ENCODE data around the gene GOSR2. TPM values are rescaled to one million over a fixed set of nuclear protein-coding genes. Genes with fewer than 3 reads are reported as not detected.

Gene GOSR2
- total RNA-seq, 2 experiments from 2014 or later: 53.2 to 56.3 TPM

GRCh38 chr17:46925185-46925868 is 2.4 kb downstream of the GOSR2 start:
- no peaks in the 10 kb centered on the region for H3K9me3 Mint-ChIP-seq
- no peak for DNase-seq
- H3K4me1 Mint-ChIP-seq: peaks cover 63% of the 10 kb centered on the region
- peak overlapping the region; percentile 8 for H3K4me3 Mint-ChIP-seq
- H3K36me3 Mint-ChIP-seq (ENCODE audit: low read depth): peaks cover 25% of the 10 kb centered on the region
- no peaks in the 10 kb centered on the region for H3K27me3 Mint-ChIP-seq
- CTCF ChIA-PET: interaction anchor here (0.9 to 1.1 kb wide), 2 partner anchors 16 to 17 kb away, joined by 3 to 4 read pairs; no protein-coding TSS in a partner anchor
- peak overlapping the region; percentile 31 for H3K27ac Mint-ChIP-seq
- POLR2A ChIA-PET: no interaction called here

GRCh38 chr17:46928467-46929261 is 5.7 kb downstream of the GOSR2 start:
- peaks cover 53% of the 10 kb centered on the region for H3K4me1 Mint-ChIP-seq
- no peak overlapping the region for H3K27ac Mint-ChIP-seq
- POLR2A ChIA-PET: no interaction called here

DNA sequence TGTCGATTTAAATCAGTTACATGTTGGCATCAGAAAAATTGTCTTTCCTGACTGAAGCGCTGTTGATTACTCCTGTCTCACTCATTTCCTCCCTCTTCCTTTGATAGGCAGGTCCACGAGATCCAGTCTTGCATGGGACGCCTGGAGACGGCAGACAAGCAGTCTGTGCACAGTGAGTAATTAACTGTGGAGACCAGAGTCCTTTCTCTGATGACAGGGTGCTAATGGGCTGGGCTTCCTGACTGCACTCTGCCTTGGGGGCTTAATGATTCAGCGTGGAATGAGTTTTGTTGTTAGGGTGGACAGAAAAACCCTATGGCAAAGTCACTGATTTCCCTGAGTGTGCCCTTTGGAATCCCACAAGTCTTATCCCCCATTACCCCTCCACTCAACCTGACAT is 6.5 kb downstream of the GOSR2 start:
- Mint-ChIP-seq H3K27me3 (no peaks in the 10 kb centered on the region), H3K36me3 (ENCODE audit: low read depth) (peaks cover 61% of the 10 kb centered on the region), H3K4me3 (no peak overlapping the region), H3K9me3 (no peaks in the 10 kb centered on the region), H3K4me1 (peaks cover 46% of the 10 kb centered on the region), H3K27ac (no peak overlapping the region)
- POLR2A ChIA-PET: no interaction called here
- CTCF ChIA-PET: no interaction called here
- DNase-seq: no peak

More at GRCh38 chr17:46928467-46929261, 5.7 kb downstream of the GOSR2 start:
- DNase-seq: no peak
- H3K27me3 Mint-ChIP-seq: no peaks in the 10 kb centered on the region
- CTCF ChIA-PET: no interaction called here
- no peak overlapping the region for H3K4me3 Mint-ChIP-seq
- peaks cover 54% of the 10 kb centered on the region for H3K36me3 Mint-ChIP-seq (ENCODE audit: low read depth)
- no peaks in the 10 kb centered on the region for H3K9me3 Mint-ChIP-seq

- peaks cover 68% of the 10 kb centered on the region for H3K36me3 Mint-ChIP-seq (ENCODE audit: low read depth)
Observed at GRCh38 chr17:46930051-46930450, 7.1 kb downstream of the GOSR2 start.

DNA sequence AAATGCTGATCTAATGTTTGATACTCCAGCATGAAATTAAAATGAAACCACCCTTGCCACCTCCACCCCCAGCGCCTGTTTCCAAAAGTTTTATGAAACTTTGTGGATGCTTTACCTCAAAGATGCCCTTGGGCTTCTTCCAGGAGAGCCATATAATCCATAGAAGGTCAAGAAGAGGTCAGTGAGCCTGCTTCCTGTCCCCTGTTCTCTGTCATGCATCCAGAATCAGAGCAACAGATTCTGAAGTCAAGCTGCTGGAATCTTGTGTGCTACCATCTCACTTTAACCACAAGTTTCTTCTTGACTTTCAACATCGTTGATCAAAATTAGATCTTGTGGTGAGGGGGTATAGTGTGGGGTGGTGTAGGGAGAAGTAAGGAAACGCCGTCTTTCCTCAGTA is 8.6 kb downstream of the GOSR2 start:
- Mint-ChIP-seq H3K27ac (no peak overlapping the region), H3K4me3 (no peak overlapping the region), H3K27me3 (no peaks in the 10 kb centered on the region), H3K9me3 (no peaks in the 10 kb centered on the region), H3K4me1 (peaks cover 27% of the 10 kb centered on the region), H3K36me3 (ENCODE audit: low read depth) (peaks cover 72% of the 10 kb centered on the region)
- POLR2A ChIA-PET: no interaction called here
- CTCF ChIA-PET: no interaction called here
- DNase-seq: no peak

More at GRCh38 chr17:46930051-46930450, 7.1 kb downstream of the GOSR2 start:
- peaks cover 40% of the 10 kb centered on the region for H3K4me1 Mint-ChIP-seq
- ChIA-PET CTCF (interaction anchor here (1.4 kb wide), 1 partner anchor 10 kb away, joined by 6 read pairs; no protein-coding TSS in a partner anchor), POLR2A (no interaction called here)
- H3K4me3 Mint-ChIP-seq: no peak overlapping the region
- H3K27ac Mint-ChIP-seq: no peak overlapping the region
- no peaks in the 10 kb centered on the region for H3K9me3 Mint-ChIP-seq
- H3K27me3 Mint-ChIP-seq: no peaks in the 10 kb centered on the region
- DNase-seq: no peak

DNA sequence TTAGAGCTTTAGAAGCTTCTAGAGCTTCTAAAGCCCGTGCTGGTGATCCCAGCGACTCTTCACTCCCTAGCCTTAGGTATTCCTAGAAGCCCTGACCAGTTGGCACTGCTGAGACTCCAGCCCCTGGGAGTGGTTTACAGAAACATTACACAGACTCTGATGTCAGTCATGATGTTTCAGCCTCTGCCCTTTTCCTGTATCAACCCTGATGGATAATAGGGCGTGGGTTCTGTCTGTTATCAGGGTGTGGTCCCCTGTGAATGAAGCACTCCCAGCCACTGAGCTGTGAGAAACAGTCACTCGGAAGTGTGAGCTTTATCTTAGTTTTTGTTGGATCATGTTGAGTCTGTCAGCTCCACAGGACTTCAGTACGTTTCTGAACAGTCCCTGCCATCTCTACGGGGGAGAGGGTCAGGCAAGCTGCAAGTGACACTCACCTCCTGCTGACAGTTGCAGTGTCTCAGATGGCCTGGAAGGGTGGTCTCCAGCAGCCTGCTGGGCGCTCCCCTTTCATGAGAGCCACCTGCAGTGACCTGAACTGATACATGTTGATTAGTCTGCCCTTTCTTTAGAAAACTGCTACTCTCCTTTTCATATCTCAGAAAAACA is 12.8 kb downstream of the GOSR2 start:
- H3K9me3 Mint-ChIP-seq: no peaks in the 10 kb centered on the region
- DNase-seq: no peak
- no peaks in the 10 kb centered on the region for H3K27me3 Mint-ChIP-seq
- H3K27ac Mint-ChIP-seq: no peak overlapping the region
- peaks cover 3% of the 10 kb centered on the region for H3K4me1 Mint-ChIP-seq
- no peak overlapping the region for H3K4me3 Mint-ChIP-seq
- peaks cover 88% of the 10 kb centered on the region for H3K36me3 Mint-ChIP-seq (ENCODE audit: low read depth)
- CTCF ChIA-PET: no interaction called here
- POLR2A ChIA-PET: no interaction called here

DNA sequence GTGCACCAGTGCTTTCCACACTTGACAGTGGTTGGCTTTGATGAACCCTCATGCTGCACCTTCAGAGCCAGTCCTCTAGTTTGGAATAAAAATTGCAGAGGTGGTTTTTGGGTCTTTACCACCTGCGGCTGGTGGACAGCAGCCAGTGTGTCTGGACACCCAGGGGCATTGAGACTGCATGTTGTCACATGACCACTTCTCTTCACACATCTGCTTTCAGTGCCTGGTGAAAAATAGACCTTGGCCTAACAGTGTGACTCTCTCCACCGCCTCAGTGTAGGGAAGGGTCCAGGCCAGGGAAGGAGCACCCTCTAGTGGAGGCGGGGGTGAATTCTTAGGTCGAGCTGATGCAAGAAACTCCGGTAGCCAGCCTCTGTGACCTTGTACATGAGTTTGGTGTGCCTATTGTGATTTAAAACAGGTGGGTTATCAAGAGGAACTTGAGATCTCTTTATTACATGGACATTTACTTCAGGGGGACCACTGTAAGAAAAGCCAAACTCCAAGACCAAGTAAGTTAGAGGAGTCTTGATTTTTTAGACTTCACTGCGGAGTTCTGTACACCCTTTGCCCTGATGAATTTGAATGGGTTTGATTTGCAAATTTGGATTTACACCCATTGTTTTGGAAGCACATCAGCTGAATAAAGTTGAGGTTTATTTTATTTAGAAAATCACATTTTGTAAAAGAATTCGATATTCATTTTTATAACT is 17.9 kb downstream of the GOSR2 start:
- ChIA-PET CTCF (interaction anchor here (0.6 to 2.4 kb wide), 11 partner anchors 10 to 118 kb away, joined by 3 to 13 read pairs (median 3); no protein-coding TSS in a partner anchor), POLR2A (no interaction called here)
- Mint-ChIP-seq H3K27me3 (no peaks in the 10 kb centered on the region), H3K4me1 (peaks cover 10% of the 10 kb centered on the region), H3K27ac (no peak overlapping the region), H3K36me3 (ENCODE audit: low read depth) (peaks cover 44% of the 10 kb centered on the region), H3K9me3 (no peaks in the 10 kb centered on the region), H3K4me3 (no peak overlapping the region)
- DNase-seq: peak; percentile 75

DNA sequence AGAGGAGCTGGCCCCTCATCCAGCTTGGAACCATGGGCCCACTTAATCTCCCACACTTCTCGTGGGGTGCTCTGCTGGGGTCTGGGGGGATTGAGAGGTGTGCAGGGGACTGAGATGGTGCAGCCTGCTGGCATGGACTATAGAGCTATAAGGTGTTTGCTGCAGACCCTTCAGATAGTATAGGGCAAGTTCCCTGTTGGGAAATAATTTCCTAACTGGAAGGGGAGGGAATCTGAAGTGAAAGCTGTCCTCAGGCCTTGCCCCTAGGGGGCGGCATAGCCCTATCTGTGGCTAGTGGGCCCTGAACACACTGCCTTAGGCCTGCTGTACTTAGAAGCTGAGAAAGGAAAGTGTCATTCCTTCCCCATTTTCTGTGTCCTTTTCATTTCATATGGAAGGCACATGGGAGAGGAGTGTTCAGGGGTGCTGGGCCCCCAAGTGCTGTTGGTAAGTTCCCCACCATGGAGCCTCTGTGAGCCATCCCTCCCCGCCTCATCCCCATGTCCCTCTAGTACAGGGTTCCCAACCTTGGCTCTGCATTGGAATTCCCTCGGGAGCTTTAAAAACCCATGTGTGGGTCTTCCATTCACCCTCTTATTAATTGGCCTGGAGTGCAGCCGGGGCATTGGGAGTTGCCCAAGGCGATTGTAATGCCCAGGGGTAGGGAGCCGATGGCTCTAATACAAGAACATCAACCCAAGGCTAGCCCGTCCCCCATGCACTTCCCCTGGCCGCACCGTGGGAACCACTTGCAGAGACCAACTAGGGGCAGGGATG is 19.7 kb downstream of the GOSR2 start:
- peaks cover 9% of the 10 kb centered on the region for H3K4me1 Mint-ChIP-seq
- peaks cover 29% of the 10 kb centered on the region for H3K36me3 Mint-ChIP-seq (ENCODE audit: low read depth)
- ChIA-PET POLR2A (interaction anchor here (1.0 kb wide), 1 partner anchor 71 kb away, joined by 3 read pairs; no protein-coding TSS in a partner anchor), CTCF (interaction anchor here (0.6 to 2.4 kb wide), 11 partner anchors 9 to 238 kb away, joined by 3 to 13 read pairs (median 3); no protein-coding TSS in a partner anchor)
- no peak overlapping the region for H3K27ac Mint-ChIP-seq
- H3K9me3 Mint-ChIP-seq: no peaks in the 10 kb centered on the region
- H3K27me3 Mint-ChIP-seq: no peaks in the 10 kb centered on the region
- no peak overlapping the region for H3K4me3 Mint-ChIP-seq
- peak; percentile 56 for DNase-seq

- POLR2A ChIA-PET: interaction anchor here (1.0 kb wide), 1 partner anchor 71 kb away, joined by 3 read pairs; no protein-coding TSS in a partner anchor
- H3K36me3 Mint-ChIP-seq (ENCODE audit: low read depth): peaks cover 28% of the 10 kb centered on the region
- H3K9me3 Mint-ChIP-seq: no peaks in the 10 kb centered on the region
- no peaks in the 10 kb centered on the region for H3K27me3 Mint-ChIP-seq
- no peak overlapping the region for H3K27ac Mint-ChIP-seq
- CTCF ChIA-PET: interaction anchor here (0.6 to 2.4 kb wide), 5 partner anchors 9 to 101 kb away, joined by 3 to 13 read pairs (median 4); no protein-coding TSS in a partner anchor
- H3K4me1 Mint-ChIP-seq: peaks cover 9% of the 10 kb centered on the region
- DNase-seq: no peak
- no peak overlapping the region for H3K4me3 Mint-ChIP-seq
Observed at GRCh38 chr17:46943218-46943500, 20.2 kb downstream of the GOSR2 start.

- no peak overlapping the region for H3K4me3 Mint-ChIP-seq
Observed at GRCh38 chr17:46943501-46944393, 20.8 kb downstream of the GOSR2 start.

GRCh38 chr17:46944931-46945330 is 22.0 kb downstream of the GOSR2 start:
- H3K9me3 Mint-ChIP-seq: no peaks in the 10 kb centered on the region
- H3K4me3 Mint-ChIP-seq: no peak overlapping the region
- no peak for DNase-seq
- POLR2A ChIA-PET: no interaction called here
- H3K4me1 Mint-ChIP-seq: peaks cover 9% of the 10 kb centered on the region
- no peak overlapping the region for H3K27ac Mint-ChIP-seq
- no peaks in the 10 kb centered on the region for H3K27me3 Mint-ChIP-seq
- peaks cover 12% of the 10 kb centered on the region for H3K36me3 Mint-ChIP-seq (ENCODE audit: low read depth)
- CTCF ChIA-PET: interaction anchor here (1.3 kb wide), 1 partner anchor 55 kb away, joined by 5 read pairs; no protein-coding TSS in a partner anchor

More at GRCh38 chr17:46943501-46944393, 20.8 kb downstream of the GOSR2 start:
- Mint-ChIP-seq H3K27me3 (no peaks in the 10 kb centered on the region), H3K36me3 (ENCODE audit: low read depth) (peaks cover 23% of the 10 kb centered on the region), H3K9me3 (no peaks in the 10 kb centered on the region), H3K27ac (no peak overlapping the region), H3K4me1 (peaks cover 9% of the 10 kb centered on the region)
- ChIA-PET CTCF (interaction anchor here (1.0 kb wide), 1 partner anchor 58 kb away, joined by 3 read pairs; no protein-coding TSS in a partner anchor), POLR2A (no interaction called here)
- DNase-seq: no peak

Measured in activated CD4-positive, alpha-beta memory T cell treated with anti-CD3 and anti-CD28 coated beads, Interleukin-2, amount 10 ng/mL, durations not matched to agents 7 days and 5 days (primary cell).